H1 (cell line): ENCODE results near the gene TRIM23. TPM values are rescaled to one million over a fixed set of nuclear protein-coding genes. Genes with fewer than 3 reads are reported as not detected.

Experiments
- CTCF ChIA-PET: fragments of 300-600 bp; sonication (Branson Sonifier 250); formaldehyde crosslinking; loops from one replicate; lab custom pipeline; 2021; ENCODE audit not compliant: partially characterized antibody; lab: Charles Lee
- POLR2A ChIA-PET: fragments of 300-600 bp; sonication (Branson Sonifier 250); formaldehyde crosslinking; loops from one replicate; lab custom pipeline; 2021; ENCODE audit warnings: inconsistent platforms; ENCODE audit not compliant: partially characterized antibody; lab: Charles Lee
- DNase-seq, 2 experiments: peaks; one replicate each; pipeline versions ENCODE4 v3.0.0 to v3.0.0-alpha.2; 2010 to 2022; ENCODE audit warnings: low spot score in 2 of 2, low read depth in 1 of 2, mixed read lengths in 1 of 2
- FAIRE-seq: peaks from 2 replicates; lab custom pipeline; 2011; peaks lifted over from hg19 to GRCh38; lab: Jason Lieb, UNC
- H2AFZ ChIP-seq: 2 replicates; pipeline ENCODE4 v1.8.1; 2012; ENCODE audit warnings: low read length, inconsistent platforms
- H2AK5ac ChIP-seq: 2 replicates; pipeline ENCODE4 v1.6.1; 2013; ENCODE audit warnings: low read depth, low read length
- H2BK120ac ChIP-seq: replicated peaks from 2 replicates; pipeline ENCODE3; 2013; ENCODE audit warnings: low read depth, low read length, inconsistent platforms
- H2BK12ac ChIP-seq: 2 replicates; pipeline ENCODE4 v1.6.1; 2013; ENCODE audit warnings: low read depth, low read length
- H2BK15ac ChIP-seq: 2 replicates; pipeline ENCODE4 v1.6.1; 2013; ENCODE audit warnings: low read length
- H2BK20ac ChIP-seq: 2 replicates; pipeline ENCODE4 v1.6.1; 2013; ENCODE audit warnings: low read length
- H2BK5ac ChIP-seq: 2 replicates; pipeline ENCODE4 v1.6.1; 2013; ENCODE audit warnings: low read depth, low read length
- H3K14ac ChIP-seq: 2 replicates; pipeline ENCODE4 v1.6.1; 2013; ENCODE audit warnings: inconsistent platforms; ENCODE audit not compliant: insufficient read length
- H3K18ac ChIP-seq: 2 replicates; pipeline ENCODE4 v1.6.1; 2013; ENCODE audit warnings: low read length; ENCODE audit errors: extremely low read depth
- H3K23ac ChIP-seq: 2 replicates; pipeline ENCODE4 v1.6.1; 2013; ENCODE audit warnings: inconsistent platforms; ENCODE audit not compliant: insufficient read length
- H3K23me2 ChIP-seq: 2 replicates; pipeline ENCODE4 v1.6.1; 2013; ENCODE audit warnings: low read depth, low read length
- H3K27ac ChIP-seq: 2 replicates; pipeline ENCODE4 v1.6.1; 2011; ENCODE audit warnings: low read depth, low read length, inconsistent platforms
- H3K27me3 ChIP-seq, 4 experiments: replicated peaks in 1 of 4; 1 replicate in 1 of 4; 2 replicates in 3 of 4; pipeline versions ENCODE4 v1.6.1 to v1.8.1; 2011 to 2013; ENCODE audit warnings: low read length in 3 of 4, mild to moderate bottlenecking in 3 of 4, inconsistent platforms in 2 of 4, mixed read lengths in 2 of 4, moderate library complexity in 1 of 4; ENCODE audit not compliant: control insufficient read depth in 3 of 4, insufficient read depth in 3 of 4; ENCODE audit errors: extremely low read depth in 1 of 4
- H3K36me3 ChIP-seq, 4 experiments: 2 replicates each; pipeline versions ENCODE4 v1.6.1 to v1.8.1; 2011 to 2013; ENCODE audit warnings: mild to moderate bottlenecking in 4 of 4, low read length in 3 of 4, moderate library complexity in 2 of 4, control low read depth in 1 of 4, inconsistent platforms in 1 of 4; ENCODE audit not compliant: insufficient read depth in 4 of 4, control insufficient read depth in 2 of 4
- H3K4ac ChIP-seq: replicated peaks from 2 replicates; pipeline ENCODE3; 2013; ENCODE audit warnings: low read length, low read depth, mixed read lengths, inconsistent platforms; ENCODE audit not compliant: insufficient read length
- H3K4me1 ChIP-seq, 4 experiments: replicated peaks in 1 of 4; 1 replicate in 1 of 4; 2 replicates in 3 of 4; pipeline versions ENCODE4 v1.6.1 to v1.8.1; 2011 to 2013; ENCODE audit warnings: low read length in 3 of 4, inconsistent platforms in 2 of 4, mixed read lengths in 1 of 4; ENCODE audit not compliant: insufficient read depth in 4 of 4, control insufficient read depth in 3 of 4
- H3K4me2 ChIP-seq, 2 experiments: 2 replicates each; pipeline versions ENCODE4 v1.6.1 to v1.8.1; 2011 to 2013; ENCODE audit warnings: low read depth in 2 of 2, low read length in 2 of 2, control low read depth in 1 of 2, inconsistent platforms in 1 of 2, mild to moderate bottlenecking in 1 of 2; ENCODE audit not compliant: insufficient read depth in 1 of 2
- H3K4me3 ChIP-seq, 4 experiments: fragments of 200-600, 300-600 bp in 1 of 4; sonication (generic), shearing (Covaris generic), sonication (Bioruptor Twin) in 1 of 4; 2 replicates each; pipeline versions ENCODE4 v1.5.1 to v1.8.1; 2011 to 2016; ENCODE audit warnings: low read length in 4 of 4, low read depth in 3 of 4, control low read depth in 2 of 4, inconsistent platforms in 2 of 4, mild to moderate bottlenecking in 2 of 4, mixed read lengths in 1 of 4, moderate library complexity in 1 of 4; ENCODE audit not compliant: insufficient read depth in 2 of 4; ENCODE audit errors: extremely low read depth in 1 of 4
- H3K56ac ChIP-seq: replicated peaks from 2 replicates; pipeline ENCODE3; 2013; ENCODE audit warnings: low read depth, mild to moderate bottlenecking, mixed read lengths, low read length, inconsistent platforms; ENCODE audit not compliant: insufficient read length
- H3K79me1 ChIP-seq: 2 replicates; pipeline ENCODE4 v1.6.1; 2013; ENCODE audit warnings: low read depth, low read length, control low read depth
- H3K79me2 ChIP-seq, 2 experiments: 2 replicates each; pipeline versions ENCODE4 v1.6.1 to v1.8.1; 2012 to 2013; ENCODE audit warnings: low read length in 2 of 2, mild to moderate bottlenecking in 2 of 2, inconsistent platforms in 1 of 2; ENCODE audit not compliant: insufficient read depth in 2 of 2, control insufficient read depth in 1 of 2
- H3K9ac ChIP-seq, 4 experiments: replicated peaks in 1 of 4; 1 replicate in 1 of 4; 2 replicates in 3 of 4; pipeline versions ENCODE4 v1.6.1 to v1.8.1; 2011 to 2013; ENCODE audit warnings: low read depth in 3 of 4, low read length in 3 of 4, control low read depth in 2 of 4, mild to moderate bottlenecking in 2 of 4, moderate library complexity in 2 of 4, inconsistent platforms in 1 of 4; ENCODE audit errors: extremely low read depth in 1 of 4
- H3K9me3 ChIP-seq, 2 experiments: 2 replicates each; pipeline versions ENCODE4 v1.6.1 to v1.8.1; 2012 to 2013; ENCODE audit warnings: mild to moderate bottlenecking in 2 of 2, moderate library complexity in 2 of 2, control low read depth in 1 of 2, inconsistent platforms in 1 of 2, low read depth in 1 of 2, low read length in 1 of 2, mixed read lengths in 1 of 2; ENCODE audit not compliant: insufficient read depth in 2 of 2
- H4K20me1 ChIP-seq, 2 experiments: replicated peaks in 1 of 2; 2 replicates each; pipeline versions ENCODE3 to v1.8.1; 2011 to 2013; ENCODE audit warnings: inconsistent platforms in 2 of 2, low read length in 2 of 2, mild to moderate bottlenecking in 1 of 2; ENCODE audit not compliant: insufficient read depth in 2 of 2, control insufficient read depth in 1 of 2
- H4K5ac ChIP-seq: 2 replicates; pipeline ENCODE4 v1.6.1; 2013; ENCODE audit warnings: low read length, low read depth, mixed read lengths, inconsistent platforms; ENCODE audit not compliant: insufficient read length
- H4K8ac ChIP-seq: 2 replicates; pipeline ENCODE4 v1.8.0; 2013; ENCODE audit warnings: mild to moderate bottlenecking, moderate library complexity, low read length, inconsistent platforms; ENCODE audit not compliant: insufficient read depth; ENCODE audit errors: extremely low read depth
- H4K91ac ChIP-seq: replicated peaks from 2 replicates; pipeline ENCODE3; 2013; ENCODE audit warnings: low read length, mixed read lengths, inconsistent platforms; ENCODE audit not compliant: insufficient read length
- BCL11A ChIP-seq, 2 experiments: IDR thresholded peaks; one replicate each; pipeline ENCODE4 v1.6.1; 2011; ENCODE audit warnings: low read depth in 2 of 2, low read length in 2 of 2, mild to moderate bottlenecking in 2 of 2
- TEAD4 ChIP-seq: IDR thresholded peaks from 2 replicates; pipeline ENCODE4 v1.6.1; 2012; ENCODE audit warnings: low read depth, low read length, inconsistent platforms, mixed read lengths
- WGBS, 2 experiments: shearing (Covaris generic) in 1 of 2; methylation state at CpG; one replicate each; pipeline versions ENCODE4 v1.1.6 to v1.1.7; 2013 to 2015; ENCODE audit warnings: low lambda C conversion rate in 2 of 2, mixed read lengths in 2 of 2, inconsistent platforms in 1 of 2, low coverage in 1 of 2, missing lambda C conversion rate in 1 of 2; ENCODE audit not compliant: insufficient replicate concordance in 2 of 2, insufficient coverage in 1 of 2, insufficient read length in 1 of 2; ENCODE audit errors: extremely low coverage in 1 of 2, missing lambda C conversion rate in 1 of 2; 5-methylcytosine and 5-hydroxymethylcytosine counted together
- polyA plus RNA-seq, 7 experiments: library from polyadenylated mRNA; depleted of rRNA in 3 of 7; stranded (reverse) in 5 of 7; unstranded in 2 of 7; fragments of >200 nt in 5 of 7; fragments of 200-250 nt in 2 of 7; gene quantifications; 1 replicate in 5 of 7; 2 replicates in 1 of 7; 4 replicates in 1 of 7; pipeline versions ENCODE4 v1.2.1 to v1.2.3, GENCODE V29; 2011 to 2013; ENCODE audit warnings: missing spikeins in 2 of 7, mixed read lengths in 2 of 7
- total RNA-seq: library from RNA; stranded (reverse); fragmentation: NEBNext Ultra II Directional; extraction: Animal tissue kit (Norgen Biotek cat#: 25700); gene quantifications from 2 replicates; pipeline ENCODE4 v1.2.1, GENCODE V29; 2021

The TRIM23 gene
- total and polyA plus RNA-seq, 2 of the 8 experiments (the other 6 are each of a cell fraction or from before 2014, with no cell fraction given) = 2.5 to 11.7 TPM

- no peak overlapping the region for H2BK12ac ChIP-seq
- 98% methylated on average over 5 of the region's 7 CpGs; no CpG with 5 or more reads in 1 of the 2 experiments for WGBS, 2 experiments
- no peak overlapping the region for H2BK5ac ChIP-seq
- H2BK120ac ChIP-seq = no peak overlapping the region
- no peak for FAIRE-seq
- no peak overlapping the region for H4K5ac ChIP-seq
- H4K20me1 ChIP-seq = no peaks in the 10 kb centered on the region
- H3K4me2 ChIP-seq = no peak overlapping the region
- no peak overlapping the region for H4K91ac ChIP-seq
- H2BK20ac ChIP-seq = no peak overlapping the region
- no peak overlapping the region for H2BK15ac ChIP-seq
- no peaks in the 10 kb centered on the region for H3K23me2 ChIP-seq
- no peak overlapping the region for H3K27ac ChIP-seq
- no peak overlapping the region for H3K4ac ChIP-seq
- H2AFZ ChIP-seq = no peak overlapping the region
- no peaks in the 10 kb centered on the region for H3K27me3 ChIP-seq
- no peak overlapping the region for H2AK5ac ChIP-seq
- peaks cover 0 to 20% (median 4%) of the 10 kb centered on the region in 4 experiments; a peak in 4 of 8 replicates for H3K36me3 ChIP-seq
- H3K23ac ChIP-seq = no peak overlapping the region
- H3K9me3 ChIP-seq = no peaks in the 10 kb centered on the region
- TF ChIP-seq TEAD4 (no peak), BCL11A (IDR thresholded peaks at IDR 0.05; ENCODE audit: low read depth in 2 of 2, low read length in 2 of 2) (no peak)
- TF ChIP-seq, all 59 proteins: peak for 0
- no peak for DNase-seq
- no peak overlapping the region for H3K18ac ChIP-seq
- H3K79me2 ChIP-seq = no peaks in the 10 kb centered on the region
- no peak overlapping the region for H3K9ac ChIP-seq
- H4K8ac ChIP-seq = no peak overlapping the region
- ChIA-PET POLR2A (interaction anchor here (0.6 kb wide), 1 partner anchor 10 kb away, joined by 3 read pairs; no protein-coding TSS in a partner anchor), CTCF (no interaction called here)
- no peak overlapping the region for H3K56ac ChIP-seq
- no peaks in the 10 kb centered on the region for H3K4me1 ChIP-seq
- H3K4me3 ChIP-seq = no peak overlapping the region
- H3K79me1 ChIP-seq = no peaks in the 10 kb centered on the region
- H3K14ac ChIP-seq = no peak overlapping the region
These were observed 44.6 kb upstream of the TRIM23 start for GRCh38 chr5:65668696-65669095.
